HG02623 (cell line): Measurements from ENCODE around the gene HKDC1.
"Not testable (repeated sequence)": the region's sequence is repeated elsewhere in the genome, so short reads cannot be mapped to it uniquely, and the experiment has no call there.

ENCODE experiments used
- ATAC-seq: cut with Tn5 transposase; IDR thresholded peaks from one replicate; pipeline ENCODE4 v1.9.1; 2021; ENCODE audit warnings: moderate library complexity; ENCODE audit not compliant: unreplicated experiment

HKDC1 gene

GRCh38 chr10:69220041-69220451 is at the start of gene HKDC1:
TSS of gene HKDC1 (plus strand) at chr10:69220332. CDS start at chr10:69220436, 104 bp downstream.
- no peak for ATAC-seq

- no peak for ATAC-seq
Observed at GRCh38 chr10:69172241-69172982, 47.7 kb upstream of the HKDC1 start.

DNA sequence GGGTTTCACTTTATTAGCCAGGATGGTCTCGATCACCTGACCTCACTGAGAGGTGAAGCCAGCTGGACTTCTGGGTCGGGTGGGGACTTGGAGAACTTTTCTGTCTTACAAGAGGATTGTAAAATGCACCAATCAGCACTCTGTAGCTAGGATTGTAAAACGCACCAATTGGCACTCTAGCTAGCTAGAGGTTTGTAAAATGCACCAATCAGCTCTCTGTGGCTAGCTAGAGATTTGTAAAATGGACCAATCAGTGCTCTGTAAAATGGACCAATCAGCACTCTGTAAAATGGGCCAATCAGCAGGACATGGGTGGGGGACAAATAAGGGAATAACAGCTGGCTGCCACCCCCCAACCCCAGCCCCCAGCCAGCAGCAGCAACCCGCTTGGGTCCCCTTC is 44.8 kb upstream of the HKDC1 start:
- not testable (repeated sequence) for ATAC-seq

DNA sequence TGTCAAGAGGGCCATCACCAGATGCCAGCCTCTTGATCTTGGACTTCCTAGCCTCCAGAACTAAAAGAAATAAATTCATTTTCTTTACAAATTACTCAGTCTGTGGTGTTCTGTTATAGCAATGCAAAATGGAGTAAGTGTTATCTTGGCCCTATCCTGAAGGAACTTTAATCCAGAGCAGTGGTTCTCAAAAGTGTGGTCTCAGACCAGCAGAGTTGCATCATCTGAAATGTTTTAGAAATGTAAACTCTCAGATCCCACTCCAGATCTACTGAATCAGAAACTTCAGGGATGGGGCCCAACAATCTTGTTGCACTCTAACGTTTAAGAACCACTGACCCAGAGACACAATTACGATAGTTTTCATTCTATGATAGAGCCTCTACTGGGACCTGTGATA is 43.3 kb upstream of the HKDC1 start:
- no peak for ATAC-seq

DNA sequence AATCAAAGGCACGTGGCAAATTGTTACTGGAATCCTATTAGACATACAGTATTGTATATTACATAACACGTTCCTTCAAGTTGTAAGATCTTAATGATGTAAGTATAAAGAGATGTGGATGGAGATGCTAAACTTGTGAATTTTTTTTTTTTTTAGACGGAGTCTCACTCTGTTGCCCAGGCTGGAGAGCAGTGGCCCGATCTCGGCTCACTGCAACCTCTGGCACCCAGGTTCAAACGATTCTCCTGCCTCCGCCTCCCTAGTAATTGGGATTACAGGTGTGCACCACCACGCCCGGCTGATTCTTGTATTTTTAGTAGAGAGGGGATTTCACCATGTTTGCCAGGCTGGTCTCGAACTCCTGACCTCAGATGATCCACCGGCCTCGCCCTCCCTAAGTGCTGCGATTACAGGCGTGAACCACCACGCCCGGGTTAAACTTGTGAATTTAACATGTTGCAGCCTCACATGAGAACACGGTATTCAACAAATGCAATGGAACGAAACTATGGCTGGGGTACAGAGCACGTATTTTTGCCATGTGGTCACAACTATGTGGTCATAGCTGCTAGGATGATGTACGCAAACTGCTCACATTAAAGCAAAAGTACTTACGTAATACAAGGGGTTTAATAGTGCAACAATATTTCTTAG is 40.9 kb upstream of the HKDC1 start:
- peak; percentile 26 for ATAC-seq

- peak; percentile 88 for ATAC-seq
Observed at GRCh38 chr10:69179743-69180524, 40.2 kb upstream of the HKDC1 start, which contains the start of gene SUPV3L1. TSS of gene SUPV3L1 (plus strand) at chr10:69180234. CDS start at chr10:69180292, 58 bp downstream.

DNA sequence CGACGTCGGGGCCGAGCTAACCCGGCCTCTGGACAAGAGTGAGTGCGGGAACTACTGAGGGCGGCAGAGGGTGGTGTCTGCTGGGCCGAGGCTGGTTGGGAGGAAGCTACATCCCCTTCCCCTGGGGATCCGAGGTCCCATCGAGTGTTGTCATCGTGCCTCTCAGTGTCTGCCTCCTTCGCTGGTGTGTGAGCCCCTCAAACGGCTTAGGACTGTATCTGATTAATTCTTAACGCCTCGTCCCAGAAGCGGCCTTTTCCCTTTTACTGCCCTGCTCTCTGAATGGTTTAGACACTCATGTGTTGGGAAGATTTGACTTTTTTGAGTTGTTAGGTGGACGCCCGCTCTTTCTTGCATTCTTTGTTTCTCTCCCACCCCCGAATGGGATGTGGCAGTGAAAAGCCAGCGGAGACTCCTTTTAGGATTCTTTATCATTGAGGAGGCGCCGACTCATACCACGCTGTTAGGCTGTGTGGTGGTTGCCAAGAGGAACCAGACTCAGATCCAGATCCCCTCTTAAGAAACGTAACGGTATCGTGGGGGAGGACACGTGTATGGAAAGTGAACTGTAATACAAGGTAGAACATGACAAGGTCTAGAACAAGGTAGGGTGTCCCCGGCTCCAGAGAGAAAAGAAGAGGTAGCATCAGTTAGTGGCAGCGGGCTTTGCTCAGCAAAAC is 39.5 kb upstream of the HKDC1 start:
- no peak for ATAC-seq

GRCh38 chr10:69181433-69181832 is 38.7 kb upstream of the HKDC1 start:
- no peak for ATAC-seq

DNA sequence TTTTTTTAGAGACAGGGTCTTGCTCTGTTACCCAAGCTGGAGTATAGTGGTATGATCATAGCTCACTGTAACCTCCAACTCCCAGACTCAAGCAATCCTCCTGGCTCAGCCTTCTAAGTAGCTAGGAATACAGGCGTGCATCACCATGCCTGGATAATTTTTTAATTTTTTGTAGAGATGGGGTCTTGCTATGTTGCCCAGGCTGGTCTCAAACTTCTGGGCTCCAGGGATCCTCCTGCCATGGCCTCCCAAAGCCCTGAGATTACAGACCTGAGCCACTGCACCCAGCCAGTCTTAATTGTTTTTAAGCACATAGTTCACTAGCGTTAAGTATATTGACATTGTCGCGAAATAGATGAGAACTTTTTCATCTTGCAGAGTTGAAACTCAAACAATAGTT is 38.1 kb upstream of the HKDC1 start:
- ATAC-seq = no peak

- ATAC-seq = no peak
Observed at GRCh38 chr10:69186524-69186923, 33.6 kb upstream of the HKDC1 start.

GRCh38 chr10:69201045-69201444 is 19.1 kb upstream of the HKDC1 start:
- ATAC-seq = no peak

DNA sequence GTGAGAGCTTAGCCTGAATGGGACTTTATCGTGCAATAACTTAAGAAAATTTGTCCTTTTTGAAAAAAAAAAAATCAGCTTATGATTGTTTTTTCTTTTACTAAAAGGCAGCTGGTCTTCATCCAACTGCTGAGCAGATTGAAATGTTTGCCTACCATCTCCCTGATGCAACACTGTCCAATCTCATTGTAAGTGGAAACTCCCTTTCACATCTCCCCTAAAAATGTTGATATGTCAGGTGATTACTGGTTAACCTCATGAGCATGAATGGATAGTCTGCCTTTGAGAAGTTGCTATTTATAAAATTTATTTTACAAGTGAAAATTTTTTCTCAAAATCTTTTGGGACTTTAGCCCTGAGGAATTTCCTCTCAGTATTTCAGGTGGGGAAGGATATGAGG is 17.8 kb upstream of the HKDC1 start:
- no peak for ATAC-seq

DNA sequence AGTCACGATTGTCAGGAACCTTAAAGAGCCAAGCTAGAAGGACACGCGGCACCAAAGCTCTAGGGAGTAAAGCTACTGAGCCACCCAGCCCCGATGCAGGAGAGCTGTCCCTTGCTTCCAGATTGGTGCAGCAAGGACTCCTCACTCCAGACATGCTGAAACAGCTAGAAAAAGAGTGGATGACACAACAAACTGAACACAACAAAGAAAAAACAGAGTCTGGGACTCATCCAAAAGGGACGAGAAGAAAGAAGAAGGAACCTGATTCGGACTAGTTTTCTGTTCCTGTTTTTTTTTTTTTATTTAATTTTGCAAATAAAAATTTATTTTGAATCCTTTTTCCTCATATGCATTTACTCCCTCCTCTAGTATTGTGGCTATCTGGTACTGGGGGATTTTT is 11.4 kb upstream of the HKDC1 start:
- no peak for ATAC-seq

DNA sequence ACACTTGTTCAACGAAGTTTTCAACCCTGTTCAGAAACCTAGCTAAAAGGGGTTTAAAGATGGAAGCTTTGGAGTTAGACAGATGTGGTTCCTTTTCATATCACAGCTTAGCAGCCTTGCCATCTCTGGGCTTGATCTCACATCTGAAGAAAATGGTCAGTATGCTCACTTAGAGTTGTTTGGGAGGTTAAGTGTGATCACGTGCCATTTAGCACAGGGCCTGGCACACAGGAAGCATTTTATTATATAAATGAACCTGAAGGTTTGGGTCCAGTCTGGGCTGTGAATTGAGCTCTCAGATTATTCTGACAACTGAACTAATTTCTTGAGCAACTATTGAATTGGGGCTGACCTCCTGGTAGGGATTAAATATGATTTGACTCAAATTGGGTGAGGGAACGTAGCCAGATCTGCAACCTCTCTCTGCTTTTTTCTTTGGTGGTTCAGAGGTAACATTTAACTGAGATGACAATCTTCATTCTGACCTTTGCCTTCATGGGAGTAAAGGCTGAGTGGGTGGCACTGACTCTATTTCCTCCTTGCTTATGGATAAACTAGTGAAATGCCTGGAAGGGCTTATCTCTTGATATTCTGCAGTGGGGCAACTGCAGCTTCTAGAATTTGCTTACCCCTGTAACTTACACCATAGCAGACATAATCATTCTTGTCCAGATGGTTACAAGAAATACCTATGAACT is 10.2 kb upstream of the HKDC1 start:
- no peak for ATAC-seq

DNA sequence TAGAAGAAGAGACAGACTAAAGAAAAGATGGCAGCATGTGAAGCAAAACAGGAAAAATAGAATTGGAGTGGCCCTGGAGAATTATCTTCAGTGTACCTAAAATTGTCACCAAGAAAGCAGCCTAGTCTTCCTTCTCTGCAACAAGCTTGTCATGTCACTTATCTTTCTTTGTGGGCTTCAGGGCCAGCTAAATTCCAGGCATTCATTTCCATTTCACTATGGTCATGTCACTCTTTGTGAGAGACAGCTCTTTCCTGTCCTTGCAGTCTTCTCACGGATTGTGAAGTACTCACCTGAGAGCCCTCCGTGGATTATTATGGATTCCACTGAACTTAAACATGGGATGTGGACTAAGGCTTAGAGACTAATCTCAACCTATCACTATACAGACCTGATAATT is 9.0 kb upstream of the HKDC1 start:
- no peak for ATAC-seq

DNA sequence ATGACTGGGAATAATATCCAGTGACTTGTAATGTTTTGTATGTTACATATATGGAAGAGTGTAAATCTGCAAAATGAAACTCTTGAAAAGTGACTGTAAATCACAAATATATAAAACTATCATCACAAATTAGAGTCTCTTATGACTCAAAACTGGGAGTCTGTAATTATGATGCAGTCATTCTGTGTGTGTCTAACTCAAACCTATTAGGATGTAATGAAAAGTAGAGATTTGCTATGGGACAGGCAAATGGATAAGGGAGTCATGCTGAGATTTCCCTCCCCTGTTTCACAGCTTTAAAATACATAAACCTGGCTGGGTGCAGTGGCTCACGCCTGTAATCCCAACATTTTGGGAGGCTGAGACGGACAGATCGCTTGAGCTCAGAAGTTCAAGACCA is 8.6 kb upstream of the HKDC1 start:
- no peak for ATAC-seq

DNA sequence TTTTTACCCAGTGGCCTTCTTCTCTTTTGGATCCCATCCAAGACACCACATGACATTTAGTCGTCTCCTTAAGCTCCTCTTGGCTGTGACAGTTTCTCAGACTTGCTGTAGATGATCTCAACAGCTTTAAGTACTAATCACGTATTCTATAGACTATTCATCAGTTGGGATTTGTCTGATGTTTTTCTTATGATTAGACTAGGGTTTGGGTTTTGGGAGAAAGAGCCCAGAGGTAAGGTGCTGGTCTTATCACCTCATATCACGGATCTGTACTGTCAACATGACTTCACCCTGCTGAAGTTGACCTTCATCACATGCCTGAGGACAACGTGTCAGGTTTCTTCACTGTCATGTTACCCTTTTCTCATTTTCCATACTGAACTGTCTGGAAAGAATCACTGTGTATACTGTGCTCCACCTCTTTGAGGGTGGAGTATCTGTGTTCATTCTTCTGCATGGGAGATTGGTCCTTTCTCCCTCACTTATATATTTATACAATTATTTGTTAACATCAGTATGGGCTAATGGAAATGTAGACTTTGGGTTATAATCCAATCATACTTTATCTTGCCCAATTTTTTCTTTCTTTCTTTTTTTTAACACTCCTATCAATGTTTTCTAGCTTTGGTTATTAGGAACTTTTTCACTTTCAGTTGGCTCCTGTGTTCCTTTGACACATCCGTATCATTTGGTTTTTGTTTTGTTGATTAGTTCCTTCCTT is 6.4 kb upstream of the HKDC1 start:
- no peak for ATAC-seq

GRCh38 chr10:69214666-69215131 is 5.4 kb upstream of the HKDC1 start:
- no peak for ATAC-seq

GRCh38 chr10:69215405-69216171 is 4.5 kb upstream of the HKDC1 start:
- no peak for ATAC-seq
